Kidney epithelial cell (primary cell): ENCODE results near the gene GALNT7. TPM values are rescaled to one million over a fixed set of nuclear protein-coding genes. Genes with fewer than 3 reads are reported as not detected.

ENCODE experiments used
- DNase-seq: peaks from one replicate; pipeline ENCODE4 v3.0.0-alpha.2; 2010; ENCODE audit warnings: low read depth
- H3K27me3 ChIP-seq: 2 replicates; pipeline ENCODE4 v1.6.0; 2011; ENCODE audit warnings: low read length; ENCODE audit not compliant: control insufficient read depth, insufficient read depth
- H3K36me3 ChIP-seq: 2 replicates; pipeline ENCODE4 v1.5.1; 2011; ENCODE audit warnings: low read length; ENCODE audit not compliant: control insufficient read depth, insufficient read depth
- H3K4me3 ChIP-seq: 2 replicates; pipeline ENCODE4 v1.5.1; 2011; ENCODE audit warnings: low read depth, mild to moderate bottlenecking, control low read depth, low read length
- CTCF ChIP-seq: IDR thresholded peaks from 2 replicates; pipeline ENCODE4 v1.5.1; 2011; ENCODE audit warnings: mild to moderate bottlenecking, moderate library complexity, low read length, control low read depth, inconsistent platforms; ENCODE audit not compliant: insufficient read depth, poor library complexity, severe bottlenecking
- total RNA-seq: library from RNA; depleted of rRNA; stranded (reverse); fragments of >200 nt; gene quantifications from 2 replicates; pipeline ENCODE4 v1.2.3, GENCODE V29; 2015

GALNT7 gene
- total RNA-seq, 1 donor from 2014 or later, result 46.6 TPM

- Histone ChIP-seq H3K36me3 (no peaks in the 10 kb centered on the region), H3K27me3 (no peaks in the 10 kb centered on the region), H3K4me3 (peak overlapping the region; percentile 95)
- no peak for DNase-seq
- no peak for TF ChIP-seq CTCF
These were observed 163.4 kb downstream of the GALNT7 start for GRCh38 chr4:173332021-173332487.

GRCh38 chr4:173332963-173333657 is 164.5 kb downstream of the GALNT7 start:
- TF ChIP-seq CTCF, result no peak
- no peak for DNase-seq
- H3K4me3 ChIP-seq, result peak overlapping the region; percentile 95

GRCh38 chr4:173333658-173334084 is 165.1 kb downstream of the GALNT7 start:
- DNase-seq, result no peak
- Histone ChIP-seq H3K27me3 (no peaks in the 10 kb centered on the region), H3K36me3 (no peaks in the 10 kb centered on the region), H3K4me3 (peak overlapping the region; percentile 95)
- TF ChIP-seq CTCF, result no peak

More at GRCh38 chr4:173332963-173333657, 164.5 kb downstream of the GALNT7 start:
- no peaks in the 10 kb centered on the region for H3K27me3 ChIP-seq
- no peaks in the 10 kb centered on the region for H3K36me3 ChIP-seq

GRCh38 chr4:173334085-173334890 is 165.7 kb downstream of the GALNT7 start, which contains the start of gene HMGB2:
Gene HMGB2, minus strand, starts transcription at chr4:173334358. Its CDS starts 709 bp downstream, at chr4:173333649.
- peak within 1 kb of the TSS; percentile 95 for H3K4me3 ChIP-seq
- H3K27me3 ChIP-seq, result no peaks in the 10 kb centered on the region
- no peak for TF ChIP-seq CTCF
- peak; percentile 99 for DNase-seq
- H3K36me3 ChIP-seq, result no peaks in the 10 kb centered on the region

- no peak for TF ChIP-seq CTCF
- DNase-seq, result no peak
These were observed 166.5 kb downstream of the GALNT7 start for GRCh38 chr4:173334891-173335752.

More at GRCh38 chr4:173334891-173335752, 166.5 kb downstream of the GALNT7 start:
- Histone ChIP-seq H3K36me3 (no peaks in the 10 kb centered on the region), H3K27me3 (no peaks in the 10 kb centered on the region), H3K4me3 (peak overlapping the region; percentile 84)
